Pancreas (tissue), 10 donors: ENCODE measurements around the gene TRMT13. TPM values are rescaled to one million over a fixed set of nuclear protein-coding genes. Genes with fewer than 3 reads are reported as not detected.
"Not testable (repeated sequence)": the region's sequence is repeated elsewhere in the genome, so short reads cannot be mapped to it uniquely, and the experiment has no call there.

Experiments
- ATAC-seq, 4 donors: fragments of 200-7000 bp; cut with Tn5 transposase; one replicate each; pipeline versions ENCODE4 v1.8.0 to v1.9.1; 2020; ENCODE audit warnings: mild to moderate bottlenecking in 4 of 4, moderate library complexity in 4 of 4
- DNase-seq, 6 donors: peaks; one replicate each; pipeline ENCODE4 v3.0.0-alpha.2; 2020
- FAIRE-seq: peaks from 2 replicates; lab custom pipeline; 2012; peaks lifted over from hg19 to GRCh38; lab: Jason Lieb, UNC
- H3K27ac ChIP-seq, 4 donors: fragments of 200-600 bp; sonication (generic); 1 replicate in 3 of 4; 2 replicates in 1 of 4; pipeline versions ENCODE4 v1.5.0 to v1.8.0; 2020
- H3K27me3 ChIP-seq, 4 donors: fragments of 200-600 bp; one replicate each; pipeline ENCODE4 v1.8.0; 2021
- H3K36me3 ChIP-seq, 3 donors: fragments of 200-600 bp; sonication (generic) in 1 of 3; one replicate each; pipeline versions ENCODE4 v1.5.0 to v1.8.0; 2020 to 2021
- H3K4me1 ChIP-seq, 3 donors: fragments of 200-600 bp; one replicate each; pipeline ENCODE4 v1.8.0; 2021
- H3K4me3 ChIP-seq, 4 donors: fragments of 200-600 bp; sonication (generic) in 2 of 4; one replicate each; pipeline versions ENCODE4 v1.5.0 to v1.8.0; 2020 to 2021
- H3K9me3 ChIP-seq, 4 donors: fragments of 200-600 bp; one replicate each; pipeline ENCODE4 v1.8.0; 2021
- CTCF ChIP-seq, 4 donors: fragments of 200-600 bp; sonication (generic) in 3 of 4; IDR thresholded peaks; one replicate each; pipeline versions ENCODE4 v1.5.0 to v1.8.0; 2021; ENCODE audit warnings: antibody characterized with exemption in 4 of 4
- WGBS, 2 donors: extraction: QIAGEN DNeasy Blood & Tissue Kit; methylation state at CpG; one replicate each; pipeline ENCODE4 v1.1.7; 2013; 5-methylcytosine and 5-hydroxymethylcytosine counted together
- intact Hi-C, 3 donors: fragments of 100-400 bp; cut with DNase I; formaldehyde crosslinking; loops; one replicate each; pipeline versions ENCODE4 v1.11.1 to v1.14.2; 2022
- polyA plus RNA-seq, 2 donors: library from polyadenylated mRNA; stranded (reverse); fragments of 200-250 nt; gene quantifications; one replicate each; pipeline ENCODE4 v1.2.3, GENCODE V29; 2013
- total RNA-seq, 6 donors: library from RNA; stranded (reverse); fragmentation: NEBNext Ultra II Directional in 4 of 6; extraction: Animal tissue kit (Norgen Biotek cat#: 25700) in 4 of 6; gene quantifications; one replicate each; pipeline versions ENCODE4 v1.2.1 to v1.2.4, GENCODE V29; 2021 to 2023
- donor health status: healthy with polysubstance abuse.
- donor health status: DM: no; HTN: no; CAD: no; lungs with moderate emphysema.
- donor health status: DM: no; HTN: no; CAD: no.
- donor health status: control.
- donor health status: control.
- donor health status: Bipolar disorder and iron deficiency.
- donor health status: DM: yes; HTN: yes; CAD: no.
- donor health status: DM: no; HTN: no; CAD: no.
- donor health status: DM: no; HTN: no; CAD: no.
- donor health status: DM: yes; HTN: yes; CAD: no.

TRMT13 gene
- total and polyA plus RNA-seq, 8 donors, result 4.8 to 10.6 (median 8.3) TPM

GRCh38 chr1:100184536-100184935, 51.6 kb downstream of the TRMT13 start:
- H3K4me1 ChIP-seq, result peaks cover 0 to 3% (median 0%) of the 10 kb centered on the region in 3 donors
- H3K9me3 ChIP-seq, result no peaks in the 10 kb centered on the region
- 47 to 50% methylated on average over 1 of the region's 1 CpG for whole genome bisulfite sequencing, 2 donors
- FAIRE-seq (no peak), ATAC-seq (no peak), DNase-seq (no peak)
- H3K4me3 ChIP-seq, result no peak overlapping the region
- no peak overlapping the region for H3K27ac ChIP-seq
- H3K27me3 ChIP-seq, result no peaks in the 10 kb centered on the region
- TF ChIP-seq CTCF (IDR thresholded peaks at IDR 0.05), result no peak
- intact Hi-C loops, result no loop called here
- no peaks in the 10 kb centered on the region for H3K36me3 ChIP-seq

- peaks cover 0 to 3% (median 0%) of the 10 kb centered on the region in 3 donors for H3K4me1 ChIP-seq
- WGBS, 2 donors, result 30 to 41% methylated on average over 3 of the region's 3 CpGs
- no peaks in the 10 kb centered on the region for H3K27me3 ChIP-seq
- FAIRE-seq, result no peak
- H3K36me3 ChIP-seq, result no peaks in the 10 kb centered on the region
- H3K4me3 ChIP-seq, result no peak overlapping the region
- DNase-seq, result peak in 3 of 6 donors; percentile 23 to 40 (median 31)
- intact Hi-C loops, result no loop called here
- no peak overlapping the region for H3K27ac ChIP-seq
- no peak for TF ChIP-seq CTCF (IDR thresholded peaks at IDR 0.05)
- H3K9me3 ChIP-seq, result no peaks in the 10 kb centered on the region
- peak; percentile 58 to 79 (median 66) for ATAC-seq
Measured at GRCh38 chr1:100187912-100188311, 54.9 kb downstream of the TRMT13 start.

GRCh38 chr1:100188617-100189016, 55.7 kb downstream of the TRMT13 start:
- H3K4me1 ChIP-seq, result peaks cover 0 to 3% (median 0%) of the 10 kb centered on the region in 3 donors
- intact Hi-C loops, result no loop called here
- H3K4me3 ChIP-seq, result no peak overlapping the region
- ATAC-seq, result peak in 3 of 4 donors; percentile 63 to 74 (median 66)
- no peak for FAIRE-seq
- no peaks in the 10 kb centered on the region for H3K36me3 ChIP-seq
- WGBS, 2 donors, result 51 to 53% methylated on average over 3 of the region's 3 CpGs
- no peak for TF ChIP-seq CTCF (IDR thresholded peaks at IDR 0.05)
- no peaks in the 10 kb centered on the region for H3K9me3 ChIP-seq
- no peak overlapping the region for H3K27ac ChIP-seq
- no peak for DNase-seq
- no peaks in the 10 kb centered on the region for H3K27me3 ChIP-seq

GRCh38 chr1:100198596-100198995, 65.6 kb downstream of the TRMT13 start:
- Histone ChIP-seq H3K36me3 (peaks cover 0 to 22% (median 3%) of the 10 kb centered on the region in 3 donors), H3K4me3 (no peak overlapping the region), H3K27ac (no peak overlapping the region), H3K9me3 (no peaks in the 10 kb centered on the region), H3K4me1 (no peaks in the 10 kb centered on the region), H3K27me3 (no peaks in the 10 kb centered on the region)
- DNase-seq, result no peak
- no peak for ATAC-seq
- intact Hi-C loops, result no loop called here
- WGBS, 2 donors, result 96 to 97% methylated on average over 1 of the region's 1 CpG
- TF ChIP-seq CTCF (IDR thresholded peaks at IDR 0.05), result no peak
- no peak for FAIRE-seq

GRCh38 chr1:100200060-100200459, 67.1 kb downstream of the TRMT13 start:
- intact Hi-C loops, result not testable (repeated sequence)

More at GRCh38 chr1:100200060-100200459, 67.1 kb downstream of the TRMT13 start:
- not testable (repeated sequence) for H3K27ac ChIP-seq, H3K4me1 ChIP-seq, H3K4me3 ChIP-seq, DNase-seq, H3K27me3 ChIP-seq, H3K9me3 ChIP-seq, ATAC-seq, FAIRE-seq
- H3K36me3 ChIP-seq, result peaks cover 0 to 22% (median 0%) of the 10 kb centered on the region in 3 donors
- WGBS, 2 donors, result 77% methylated on average over 6 of the region's 6 CpGs

Other genes starting within 250 kb of the TRMT13 start
- gene SLC35A3, start 163.2 kb upstream of the TRMT13 start, total RNA-seq, result 10 to 100 TPM in 3 of 6 donors, 1 to 10 TPM in 3; 7.7 to 15.6 (median 10.2) TPM
- 10 to 100 TPM in 1 of 2 donors, 1 to 10 TPM in 1; 6.3 to 12.5 TPM for gene SLC35A3, start 163.2 kb upstream of the TRMT13 start, polyA plus RNA-seq
- gene SASS6, start 233 bp upstream of the TRMT13 start, total RNA-seq, result 1 to 10 TPM in 4 of 6 donors, under 1 TPM in 2; 0.76 to 1.8 (median 1.3) TPM
- 1 to 10 TPM in 1 of 2 donors, under 1 TPM in 1; 0.84 to 1.7 TPM for gene SASS6, start 233 bp upstream of the TRMT13 start, polyA plus RNA-seq
- under 1 TPM; 0.06 to 0.51 (median 0.34) TPM for gene LRRC39, start 45.1 kb downstream of the TRMT13 start, total RNA-seq
- gene LRRC39, start 45.1 kb downstream of the TRMT13 start, polyA plus RNA-seq, result 1 to 10 TPM; 1.5 to 3.0 TPM
- 10 to 100 TPM in 2 of 6 donors, 1 to 10 TPM in 4; 7.6 to 12.8 (median 9.8) TPM for gene DBT, start 116.7 kb downstream of the TRMT13 start, total RNA-seq
- 1 to 10 TPM; 1.7 to 3.0 TPM for gene DBT, start 116.7 kb downstream of the TRMT13 start, polyA plus RNA-seq
- gene RTCA, start 133.1 kb downstream of the TRMT13 start, total RNA-seq, result 10 to 100 TPM; 14.7 to 21.9 (median 19.5) TPM
- 10 to 100 TPM; 15.9 to 19.3 TPM for gene RTCA, start 133.1 kb downstream of the TRMT13 start, polyA plus RNA-seq
- 1 to 10 TPM; 2.4 to 5.2 (median 3.6) TPM for gene CDC14A, start 219.3 kb downstream of the TRMT13 start, total RNA-seq
- 1 to 10 TPM; 1.4 to 2.4 TPM for gene CDC14A, start 219.3 kb downstream of the TRMT13 start, polyA plus RNA-seq